ENCODE measurements around the gene MOSMO.

Gene MOSMO

DNA sequence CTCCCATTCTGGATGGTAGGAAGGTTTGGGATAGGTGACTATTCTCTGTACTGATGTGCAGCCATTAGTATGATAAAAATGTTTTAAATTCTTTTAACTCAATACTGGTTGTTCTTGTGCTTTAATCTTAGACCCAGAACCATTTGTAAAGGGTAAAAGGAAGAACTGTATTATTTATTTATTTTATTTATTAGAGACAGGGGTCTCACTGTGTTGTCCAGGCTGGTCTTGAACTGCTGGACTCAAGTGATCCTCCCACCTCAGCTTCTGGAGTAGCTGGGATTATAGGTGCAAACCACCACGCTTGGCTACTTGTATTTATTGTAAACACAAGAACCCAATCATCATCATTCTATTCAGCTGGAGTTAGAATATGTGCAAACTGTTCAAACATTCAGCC is 2.2 kb upstream of the MOSMO start:
- POLR2A ChIA-PET = no interaction called here

DNA sequence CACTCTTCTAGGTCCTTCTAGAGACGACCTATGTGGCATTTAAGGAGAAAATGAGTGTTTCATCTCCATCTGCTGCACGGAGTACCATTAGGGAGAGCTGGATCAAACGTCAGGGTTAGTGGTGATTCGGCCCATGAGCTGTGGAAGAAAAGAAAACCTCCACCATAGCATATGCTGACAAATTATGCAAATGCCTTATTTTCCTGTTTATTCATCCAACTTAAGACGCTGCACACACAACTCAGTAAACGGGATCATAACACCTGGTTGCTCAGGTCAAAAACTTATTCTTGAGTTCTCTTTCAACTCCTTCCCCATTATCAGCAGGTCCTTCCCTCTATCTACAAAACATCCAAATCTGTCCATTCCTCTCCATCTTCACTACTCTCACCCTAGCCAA is 1.3 kb upstream of the MOSMO start:
- CTCF ChIA-PET = interaction anchor here (1.2 to 15.7 kb wide), 9 partner anchors 8 to 182 kb away, joined by 3 to 313 read pairs (median 4); no protein-coding TSS in a partner anchor
- TF ChIP-seq, protein P1, sequence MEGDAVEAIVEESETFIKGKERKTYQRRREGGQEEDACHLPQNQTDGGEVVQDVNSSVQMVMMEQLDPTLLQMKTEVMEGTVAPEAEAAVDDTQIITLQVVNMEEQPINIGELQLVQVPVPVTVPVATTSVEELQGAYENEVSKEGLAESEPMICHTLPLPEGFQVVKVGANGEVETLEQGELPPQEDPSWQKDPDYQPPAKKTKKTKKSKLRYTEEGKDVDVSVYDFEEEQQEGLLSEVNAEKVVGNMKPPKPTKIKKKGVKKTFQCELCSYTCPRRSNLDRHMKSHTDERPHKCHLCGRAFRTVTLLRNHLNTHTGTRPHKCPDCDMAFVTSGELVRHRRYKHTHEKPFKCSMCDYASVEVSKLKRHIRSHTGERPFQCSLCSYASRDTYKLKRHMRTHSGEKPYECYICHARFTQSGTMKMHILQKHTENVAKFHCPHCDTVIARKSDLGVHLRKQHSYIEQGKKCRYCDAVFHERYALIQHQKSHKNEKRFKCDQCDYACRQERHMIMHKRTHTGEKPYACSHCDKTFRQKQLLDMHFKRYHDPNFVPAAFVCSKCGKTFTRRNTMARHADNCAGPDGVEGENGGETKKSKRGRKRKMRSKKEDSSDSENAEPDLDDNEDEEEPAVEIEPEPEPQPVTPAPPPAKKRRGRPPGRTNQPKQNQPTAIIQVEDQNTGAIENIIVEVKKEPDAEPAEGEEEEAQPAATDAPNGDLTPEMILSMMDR (IDR thresholded peaks at IDR 0.05; ENCODE audit: control extremely low read depth, extremely low read depth, low read depth, missing control alignments) = no peak
- POLR2A ChIA-PET = no interaction called here
- DNase-seq (ENCODE audit: extremely low spot score) = no peak

More for the DNA sequence above, 2.2 kb upstream of the MOSMO start:
- DNase-seq (ENCODE audit: extremely low spot score) = no peak
- TF ChIP-seq, protein P1 (IDR thresholded peaks at IDR 0.05; ENCODE audit: control extremely low read depth, extremely low read depth, low read depth, missing control alignments) = no peak
- CTCF ChIA-PET = interaction anchor here (2.0 to 15.7 kb wide), 4 partner anchors 11 to 92 kb away, joined by 6 to 313 read pairs (median 8); no protein-coding TSS in a partner anchor

DNA sequence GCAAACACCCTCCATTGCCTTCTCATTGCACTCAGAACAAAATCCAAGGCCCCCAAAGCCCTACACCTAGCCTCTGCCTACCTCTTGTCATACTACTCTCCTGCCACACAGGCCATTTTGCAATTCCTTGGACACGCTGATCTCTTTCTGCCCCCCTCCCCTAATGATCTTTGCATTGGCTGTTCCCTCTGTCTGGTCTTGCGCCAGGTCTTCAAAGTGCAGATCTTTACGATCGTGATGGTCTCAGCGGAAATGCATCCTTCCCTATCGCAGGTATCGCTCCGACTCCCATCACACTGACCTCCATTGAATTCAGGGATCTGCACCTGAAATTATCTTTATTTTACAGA is 777 bp upstream of the MOSMO start:
- TF ChIP-seq, protein P1 (IDR thresholded peaks at IDR 0.05; ENCODE audit: control extremely low read depth, extremely low read depth, low read depth, missing control alignments) = no peak
- ChIA-PET POLR2A (interaction anchor here (0.5 to 0.6 kb wide), 2 partner anchors 213 to 218 kb away, joined by 3 to 5 read pairs; no protein-coding TSS in a partner anchor), CTCF (interaction anchor here (1.2 to 15.7 kb wide), 9 partner anchors 8 to 181 kb away, joined by 3 to 313 read pairs (median 4); no protein-coding TSS in a partner anchor)
- no peak for DNase-seq (ENCODE audit: extremely low spot score)

DNA sequence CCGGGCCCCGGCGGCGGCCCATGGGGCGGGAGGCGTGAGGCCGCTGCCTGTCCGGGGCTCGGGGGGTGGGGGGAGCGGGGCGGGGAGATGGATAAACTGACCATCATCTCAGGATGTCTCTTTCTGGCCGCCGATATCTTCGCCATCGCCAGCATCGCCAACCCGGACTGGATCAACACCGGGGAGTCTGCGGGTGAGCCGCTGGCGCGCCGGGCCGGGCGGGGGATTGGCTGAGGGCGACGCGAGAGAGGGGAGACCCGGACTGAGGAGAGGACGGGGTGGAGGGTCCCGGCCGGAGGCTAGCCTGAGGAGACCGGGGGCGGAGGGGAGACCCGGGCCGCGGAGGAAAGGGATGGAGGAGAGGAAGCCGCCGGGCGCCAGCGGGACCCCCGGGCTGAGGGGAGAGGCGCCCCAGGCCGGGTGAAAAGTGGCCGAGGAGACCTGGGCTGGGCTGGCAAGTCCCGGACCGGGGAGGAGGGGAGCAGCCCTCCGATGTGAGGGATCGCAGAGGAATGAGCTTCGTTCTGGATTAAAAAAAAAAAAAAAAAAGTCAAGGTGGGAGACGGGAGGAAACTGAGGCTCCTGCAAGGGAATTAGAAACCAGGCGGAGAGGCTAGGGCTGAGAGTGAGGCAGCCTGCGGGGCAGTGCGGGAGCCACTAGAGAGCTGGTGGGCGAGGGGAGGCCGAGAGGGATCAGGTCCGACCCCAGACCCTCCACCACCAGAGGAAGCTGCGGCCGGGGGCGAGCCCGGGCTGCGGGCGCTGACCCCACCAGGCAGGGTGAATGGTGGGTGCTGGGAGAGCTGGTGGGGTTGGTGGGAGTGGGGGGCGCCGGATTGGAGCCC is 526 bp downstream of the MOSMO start:
- TF ChIP-seq, protein P1 (IDR thresholded peaks at IDR 0.05; ENCODE audit: control extremely low read depth, extremely low read depth, low read depth, missing control alignments) = no peak
- POLR2A ChIA-PET = interaction anchor here (1.0 kb wide), 1 partner anchor 9 kb away, joined by 3 read pairs; no protein-coding TSS in a partner anchor
- CTCF ChIA-PET = interaction anchor here (0.7 to 15.7 kb wide), 15 partner anchors 8 to 1272 kb away, joined by 3 to 313 read pairs (median 4); no protein-coding TSS in a partner anchor

DNA sequence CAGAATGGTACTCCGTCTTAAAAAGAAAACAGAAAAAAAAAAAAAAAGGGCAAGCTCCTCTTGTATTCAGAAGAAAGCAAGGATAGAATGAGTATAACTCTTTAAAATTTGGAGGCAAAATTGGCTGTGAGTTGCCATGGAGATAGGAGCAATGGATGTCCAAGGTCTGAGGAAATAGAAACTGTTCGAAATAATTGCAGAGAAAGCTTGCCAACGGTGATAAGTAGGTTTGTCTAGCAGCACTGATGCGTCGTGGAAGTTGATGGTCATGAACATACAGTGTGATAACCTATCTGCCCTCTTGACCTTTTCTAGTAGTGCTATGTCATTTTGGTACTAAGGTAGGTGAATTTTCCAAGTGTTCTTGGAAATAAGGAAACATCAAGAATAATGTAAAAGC is 3.0 kb downstream of the MOSMO start:
- ChIA-PET CTCF (interaction anchor here (1.5 to 15.7 kb wide), 4 partner anchors 10 to 67 kb away, joined by 3 to 313 read pairs (median 8); no protein-coding TSS in a partner anchor), POLR2A (no interaction called here)
- TF ChIP-seq, protein P1 (IDR thresholded peaks at IDR 0.05; ENCODE audit: control extremely low read depth, extremely low read depth, low read depth, missing control alignments) = no peak
- no peak for DNase-seq (ENCODE audit: extremely low spot score)

More for the DNA sequence above, 526 bp downstream of the MOSMO start:
- no peak for DNase-seq (ENCODE audit: extremely low spot score)

DNA sequence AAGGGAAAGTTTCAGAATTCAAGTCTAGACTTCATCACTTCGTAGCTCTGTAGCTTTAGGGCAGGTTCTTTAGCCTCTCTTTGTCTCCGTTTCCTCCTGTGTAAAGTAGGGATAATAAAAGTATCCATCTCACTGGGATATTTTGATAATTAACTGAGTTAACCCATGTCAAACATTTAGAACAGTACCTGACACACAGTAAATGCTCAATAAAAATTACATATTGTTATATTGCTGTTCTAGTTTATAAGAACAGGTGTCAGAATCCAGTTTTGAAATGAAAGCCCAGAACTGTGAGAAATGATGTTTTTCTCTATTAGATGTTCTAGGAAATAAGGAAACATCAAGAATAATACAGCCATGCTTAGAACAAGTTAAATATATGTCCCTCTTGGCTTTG is 4.3 kb downstream of the MOSMO start:
- POLR2A ChIA-PET = interaction anchor here (0.6 kb wide), 1 partner anchor 39 kb away, joined by 3 read pairs; no protein-coding TSS in a partner anchor
- CTCF ChIA-PET = interaction anchor here (1.0 to 2.5 kb wide), 6 partner anchors 10 to 176 kb away, joined by 3 to 11 read pairs (median 6); no protein-coding TSS in a partner anchor
- DNase-seq (ENCODE audit: extremely low spot score) = no peak
- TF ChIP-seq, protein P1 (IDR thresholded peaks at IDR 0.05; ENCODE audit: control extremely low read depth, extremely low read depth, low read depth, missing control alignments) = no peak
